HG02678 (cell line): ENCODE data around the gene NOL3.

Experiments
- ATAC-seq: cut with Tn5 transposase; IDR thresholded peaks from one replicate; pipeline ENCODE4 v1.9.1; 2021; ENCODE audit warnings: mild to moderate bottlenecking, moderate library complexity; ENCODE audit not compliant: unreplicated experiment

The NOL3 gene

GRCh38 chr16:67154578-67155294, 15.6 kb upstream of the NOL3 start:
- ATAC-seq = no peak

- no peak for ATAC-seq
These were observed 14.8 kb upstream of the NOL3 start for GRCh38 chr16:67155295-67156142.

GRCh38 chr16:67156143-67156844, 14.0 kb upstream of the NOL3 start:
- ATAC-seq = no peak

- ATAC-seq = no peak
These were observed 13.1 kb upstream of the NOL3 start for GRCh38 chr16:67157106-67157748.

GRCh38 chr16:67157892-67158635, 12.3 kb upstream of the NOL3 start:
- ATAC-seq = no peak

- ATAC-seq = peak; percentile 33
These were observed 11.4 kb upstream of the NOL3 start for GRCh38 chr16:67158637-67159600.

- no peak for ATAC-seq
These were observed 8.7 kb upstream of the NOL3 start for GRCh38 chr16:67161595-67162058.

GRCh38 chr16:67162506-67163163, 7.7 kb upstream of the NOL3 start:
- no peak for ATAC-seq

GRCh38 chr16:67163164-67163998, 7.0 kb upstream of the NOL3 start:
- no peak for ATAC-seq

GRCh38 chr16:67163999-67164558, 6.3 kb upstream of the NOL3 start:
- ATAC-seq = no peak

GRCh38 chr16:67164599-67165061, 5.7 kb upstream of the NOL3 start, which contains the start of gene HSF4:
Gene HSF4, plus strand, starts transcription at chr16:67164745. Its CDS starts 67 bp downstream, at chr16:67164812.
- ATAC-seq = no peak

- ATAC-seq = no peak
These were observed 4.9 kb upstream of the NOL3 start for GRCh38 chr16:67165121-67166078.

- no peak for ATAC-seq
These were observed 4.2 kb upstream of the NOL3 start for GRCh38 chr16:67166110-67166547.

GRCh38 chr16:67166598-67167168, 3.7 kb upstream of the NOL3 start:
- no peak for ATAC-seq

- ATAC-seq = no peak
These were observed 2.8 kb upstream of the NOL3 start for GRCh38 chr16:67167588-67167987.

GRCh38 chr16:67169011-67169451, 1.3 kb upstream of the NOL3 start:
- no peak for ATAC-seq
